ENCODE measurements around the gene KCTD1. TPM values are rescaled to one million over a fixed set of nuclear protein-coding genes. Genes with fewer than 3 reads are reported as not detected.

KCTD1 gene
- total RNA-seq, 2 experiments from 2014 or later = 4.1 to 5.6 TPM

DNA sequence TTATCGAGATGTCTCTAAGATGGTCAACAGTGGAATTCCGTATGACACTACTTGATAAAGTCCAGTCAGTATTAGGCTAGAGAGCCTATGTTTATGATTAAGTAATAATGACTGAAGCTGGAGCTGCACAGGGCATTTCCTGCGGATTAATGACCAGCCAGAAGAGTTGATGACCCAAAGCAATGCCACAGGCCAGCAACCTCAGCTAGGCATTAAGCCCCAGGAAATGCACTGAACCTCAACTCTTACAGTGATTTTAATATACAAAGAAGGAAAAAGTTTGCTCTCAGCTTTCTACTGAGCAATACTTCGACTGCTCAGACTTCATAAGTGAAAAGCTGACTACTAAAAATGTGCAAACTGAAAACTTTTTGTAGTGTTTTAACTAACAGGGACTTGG is 3.9 kb downstream of the KCTD1 start:
- Mint-ChIP-seq H3K27me3 (peaks cover 10% of the 10 kb centered on the region), H3K27ac (no peak overlapping the region), H3K4me3 (no peak overlapping the region), H3K4me1 (peaks cover 10% of the 10 kb centered on the region), H3K9me3 (ENCODE audit: low read depth) (no peaks in the 10 kb centered on the region), H3K36me3 (peaks cover 3% of the 10 kb centered on the region)
- ATAC-seq (no peak), DNase-seq (no peak)
- CTCF ChIA-PET = no interaction called here

DNA sequence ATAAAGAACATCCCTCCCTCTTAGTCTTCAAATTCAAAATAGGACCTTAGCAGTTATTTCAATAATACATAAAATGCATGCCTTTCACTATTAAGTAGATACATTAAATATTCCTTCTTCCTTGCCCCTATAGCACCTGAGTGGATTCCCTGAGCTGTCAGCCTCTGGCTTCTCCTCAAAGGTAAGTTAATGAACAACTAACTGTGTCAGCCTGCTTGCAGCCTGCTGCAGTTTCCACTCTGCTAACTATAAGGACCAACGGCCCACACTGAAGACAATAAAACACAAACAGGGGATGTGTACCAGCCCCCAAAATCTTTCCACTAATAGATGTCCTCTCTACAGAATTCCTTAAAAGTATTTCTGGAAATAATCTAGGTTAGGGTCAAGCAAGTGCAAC is 5.0 kb downstream of the KCTD1 start:
- H3K4me1 Mint-ChIP-seq = peaks cover 9% of the 10 kb centered on the region
- no peak overlapping the region for H3K4me3 Mint-ChIP-seq
- peaks cover 3% of the 10 kb centered on the region for H3K36me3 Mint-ChIP-seq
- no peak for ATAC-seq
- no peaks in the 10 kb centered on the region for H3K9me3 Mint-ChIP-seq (ENCODE audit: low read depth)
- CTCF ChIA-PET = no interaction called here
- H3K27me3 Mint-ChIP-seq = peaks cover 7% of the 10 kb centered on the region
- no peak overlapping the region for H3K27ac Mint-ChIP-seq
- DNase-seq = no peak

- Mint-ChIP-seq H3K9me3 (ENCODE audit: low read depth) (no peaks in the 10 kb centered on the region), H3K27me3 (peaks cover 2% of the 10 kb centered on the region), H3K4me3 (no peak overlapping the region), H3K4me1 (peaks cover 2% of the 10 kb centered on the region), H3K27ac (no peak overlapping the region), H3K36me3 (no peaks in the 10 kb centered on the region)
- CTCF ChIA-PET = no interaction called here
- ATAC-seq (no peak), DNase-seq (no peak)
Measured at GRCh38 chr18:26540043-26540628, 8.2 kb downstream of the KCTD1 start.

DNA sequence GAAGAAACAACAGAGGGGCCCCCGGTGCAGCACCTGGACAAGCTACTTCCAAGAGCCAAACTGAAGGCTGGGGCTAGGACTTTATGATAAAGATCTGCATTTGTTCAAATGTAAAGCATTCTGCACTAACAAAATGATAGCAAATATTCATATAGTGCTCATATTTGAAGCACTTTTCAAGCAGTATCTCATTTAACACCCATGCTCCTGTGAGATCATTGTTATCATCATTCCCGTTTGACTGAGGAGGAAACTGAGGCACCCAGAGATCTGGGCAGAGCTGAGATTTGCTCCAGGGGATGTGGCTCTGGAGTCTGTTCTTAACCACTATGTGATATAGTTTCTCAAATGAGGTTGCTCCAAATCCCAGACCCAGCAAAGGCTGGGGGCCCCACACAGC is 9.8 kb downstream of the KCTD1 start:
- H3K4me3 Mint-ChIP-seq = no peak overlapping the region
- CTCF ChIA-PET = no interaction called here
- DNase-seq (no peak), ATAC-seq (no peak)
- no peaks in the 10 kb centered on the region for H3K36me3 Mint-ChIP-seq
- no peaks in the 10 kb centered on the region for H3K9me3 Mint-ChIP-seq (ENCODE audit: low read depth)
- H3K27ac Mint-ChIP-seq = no peak overlapping the region
- peaks cover 2% of the 10 kb centered on the region for H3K4me1 Mint-ChIP-seq
- peaks cover 2% of the 10 kb centered on the region for H3K27me3 Mint-ChIP-seq

DNA sequence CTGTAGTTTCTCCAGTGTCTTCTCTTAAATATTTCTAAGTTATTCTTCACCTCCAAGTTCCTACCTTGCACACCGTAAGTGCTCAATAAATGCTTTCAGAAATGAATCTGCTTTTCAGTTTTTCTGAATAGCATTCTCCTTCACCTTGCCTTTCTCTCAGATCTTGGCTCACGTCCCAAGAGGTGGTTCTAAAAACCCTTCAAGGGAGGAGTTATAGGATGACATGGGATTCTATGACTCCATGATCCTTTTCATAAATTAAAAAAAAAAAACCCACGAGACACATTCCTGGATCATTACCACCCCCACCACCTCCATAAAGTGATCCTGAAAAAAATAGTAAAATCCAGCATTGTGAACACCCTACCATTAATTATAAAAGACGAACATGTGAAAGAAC is 11.7 kb downstream of the KCTD1 start:
- ATAC-seq (no peak), DNase-seq (no peak)
- Mint-ChIP-seq H3K27me3 (peaks cover 2% of the 10 kb centered on the region), H3K4me3 (no peak overlapping the region), H3K36me3 (no peaks in the 10 kb centered on the region), H3K9me3 (ENCODE audit: low read depth) (no peaks in the 10 kb centered on the region), H3K27ac (no peak overlapping the region), H3K4me1 (peaks cover 2% of the 10 kb centered on the region)
- CTCF ChIA-PET = no interaction called here

DNA sequence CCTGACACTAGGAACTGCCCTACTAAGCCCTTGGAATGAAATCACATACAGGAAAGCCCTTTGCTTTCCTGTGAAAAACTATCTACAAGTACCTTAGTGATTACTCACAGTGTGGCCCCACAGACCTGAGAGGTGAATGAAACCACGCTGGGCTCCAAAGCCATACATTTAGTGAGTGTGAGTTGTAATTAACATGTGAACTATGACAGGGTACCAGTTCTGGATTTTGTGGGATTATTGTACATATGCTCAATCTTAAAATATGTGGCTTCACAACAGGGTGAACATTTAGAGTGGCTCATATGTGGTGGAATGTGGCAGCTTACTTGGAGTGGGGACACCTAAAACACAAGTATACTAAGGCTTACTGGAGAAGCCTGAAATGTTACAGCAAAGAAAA is 12.3 kb downstream of the KCTD1 start:
- Mint-ChIP-seq H3K9me3 (ENCODE audit: low read depth) (no peaks in the 10 kb centered on the region), H3K4me1 (peaks cover 2% of the 10 kb centered on the region), H3K4me3 (no peak overlapping the region), H3K27ac (no peak overlapping the region), H3K27me3 (no peaks in the 10 kb centered on the region), H3K36me3 (no peaks in the 10 kb centered on the region)
- CTCF ChIA-PET = no interaction called here
- ATAC-seq (no peak), DNase-seq (no peak)

GRCh38 chr18:26535630-26536029 is 12.7 kb downstream of the KCTD1 start:
- H3K27me3 Mint-ChIP-seq = no peaks in the 10 kb centered on the region
- H3K36me3 Mint-ChIP-seq = no peaks in the 10 kb centered on the region
- DNase-seq (no peak), ATAC-seq (no peak)
- H3K9me3 Mint-ChIP-seq (ENCODE audit: low read depth) = no peaks in the 10 kb centered on the region
- H3K4me3 Mint-ChIP-seq = no peak overlapping the region
- H3K4me1 Mint-ChIP-seq = peaks cover 2% of the 10 kb centered on the region
- CTCF ChIA-PET = no interaction called here
- no peak overlapping the region for H3K27ac Mint-ChIP-seq

GRCh38 chr18:26532367-26533340 is 15.7 kb downstream of the KCTD1 start:
- H3K9me3 Mint-ChIP-seq (ENCODE audit: low read depth) = no peaks in the 10 kb centered on the region
- peaks cover 2% of the 10 kb centered on the region for H3K4me1 Mint-ChIP-seq
- ATAC-seq (no peak), DNase-seq (no peak)
- no peaks in the 10 kb centered on the region for H3K27me3 Mint-ChIP-seq
- no peak overlapping the region for H3K27ac Mint-ChIP-seq
- no peak overlapping the region for H3K4me3 Mint-ChIP-seq
- H3K36me3 Mint-ChIP-seq = no peaks in the 10 kb centered on the region
- CTCF ChIA-PET = no interaction called here

- Mint-ChIP-seq H3K4me3 (no peak overlapping the region), H3K36me3 (no peaks in the 10 kb centered on the region), H3K27me3 (no peaks in the 10 kb centered on the region), H3K27ac (no peak overlapping the region), H3K4me1 (peaks cover 2% of the 10 kb centered on the region), H3K9me3 (ENCODE audit: low read depth) (no peaks in the 10 kb centered on the region)
- CTCF ChIA-PET = no interaction called here
- DNase-seq = no peak
- ATAC-seq = no peak
Measured at GRCh38 chr18:26531605-26532298, 16.6 kb downstream of the KCTD1 start.

- DNase-seq (no peak), ATAC-seq (no peak)
- Mint-ChIP-seq H3K4me3 (no peak overlapping the region), H3K4me1 (no peaks in the 10 kb centered on the region), H3K36me3 (no peaks in the 10 kb centered on the region), H3K9me3 (ENCODE audit: low read depth) (no peaks in the 10 kb centered on the region), H3K27me3 (no peaks in the 10 kb centered on the region), H3K27ac (no peak overlapping the region)
- CTCF ChIA-PET = interaction anchor here (1.2 kb wide), 1 partner anchor 143 kb away, joined by 3 read pairs; no protein-coding TSS in a partner anchor
Measured at GRCh38 chr18:26526966-26527234, 21.5 kb downstream of the KCTD1 start.

DNA sequence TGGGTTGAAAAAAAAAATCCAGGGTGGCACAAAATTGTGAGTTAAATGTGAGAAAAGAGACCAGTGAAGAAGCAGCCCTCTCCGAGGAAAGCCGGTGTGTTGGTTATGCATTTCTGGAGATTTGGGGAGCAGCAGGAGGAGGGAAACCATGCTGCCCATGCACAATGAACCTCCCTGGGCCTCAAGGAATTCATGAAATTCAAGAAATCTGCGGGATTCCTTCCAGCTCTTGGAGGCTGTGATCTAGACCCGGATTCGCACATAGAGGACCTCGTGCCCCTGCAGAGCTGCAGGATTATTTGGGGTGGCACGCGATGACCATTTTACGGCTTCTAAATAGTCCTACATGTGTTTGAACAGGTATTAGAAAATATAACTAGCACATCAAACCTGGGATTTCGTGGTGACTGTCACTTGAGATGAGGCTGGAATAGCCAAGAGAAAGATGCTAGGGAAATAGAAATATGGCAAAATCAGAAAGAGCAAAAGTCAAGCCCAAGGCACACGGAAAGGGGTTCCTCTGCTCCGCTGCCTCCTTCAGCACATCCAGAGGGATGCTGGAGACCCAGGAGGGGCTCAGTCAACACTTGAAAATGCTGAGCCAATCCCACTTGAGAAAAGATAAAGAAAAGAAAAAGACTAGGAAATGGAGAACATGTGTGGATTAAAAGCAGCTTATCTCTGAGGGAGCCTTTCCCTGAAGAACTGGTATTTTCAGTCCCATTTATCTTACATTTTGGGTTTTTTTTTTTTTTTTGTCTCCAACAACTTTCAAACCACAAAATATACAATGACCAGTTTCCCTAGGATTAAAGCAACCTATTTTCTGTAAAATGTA is 22.0 kb downstream of the KCTD1 start:
- ATAC-seq (no peak), DNase-seq (no peak)
- H3K27me3 Mint-ChIP-seq = no peaks in the 10 kb centered on the region
- no peak overlapping the region for H3K27ac Mint-ChIP-seq
- no peak overlapping the region for H3K4me3 Mint-ChIP-seq
- no peaks in the 10 kb centered on the region for H3K9me3 Mint-ChIP-seq (ENCODE audit: low read depth)
- H3K4me1 Mint-ChIP-seq = no peaks in the 10 kb centered on the region
- H3K36me3 Mint-ChIP-seq = no peaks in the 10 kb centered on the region
- CTCF ChIA-PET = no interaction called here

DNA sequence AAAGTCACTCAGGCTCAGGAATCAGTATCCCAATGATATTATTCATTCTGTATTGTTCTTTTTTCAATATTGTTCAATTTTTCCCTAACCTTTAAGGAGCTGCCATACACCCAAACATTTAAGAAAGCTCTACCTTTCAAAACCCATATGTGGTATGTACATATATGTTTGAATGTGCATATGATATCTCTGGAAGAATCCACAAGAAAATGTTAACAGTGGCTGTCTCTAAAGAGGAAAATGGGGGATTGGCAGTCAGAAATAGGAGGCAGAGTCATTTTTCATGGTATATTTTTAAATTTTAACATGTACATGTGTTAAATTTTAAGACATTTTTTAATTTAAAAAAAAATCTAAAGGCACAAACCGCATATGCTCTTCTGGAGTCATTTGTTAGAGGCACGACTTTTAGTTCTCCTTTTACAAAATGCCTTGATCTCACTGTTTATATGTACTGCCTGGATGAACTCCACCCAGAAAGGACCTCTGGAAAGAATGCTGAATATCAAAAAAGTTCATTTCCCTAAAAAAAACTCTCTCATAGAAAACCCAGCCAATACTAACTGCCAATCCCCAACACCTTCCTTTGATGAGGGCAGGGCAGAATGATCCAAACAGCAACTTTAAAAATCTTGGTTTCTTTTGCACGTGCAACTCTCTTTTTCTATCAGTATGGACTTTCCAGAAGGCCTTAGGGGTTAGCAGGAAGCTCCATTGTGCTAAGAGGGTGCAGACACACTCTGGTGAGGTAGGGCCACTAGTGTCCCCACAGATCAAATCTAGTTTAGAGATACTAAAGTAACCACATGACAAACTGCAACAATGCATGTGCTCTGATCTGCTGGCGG is 23.6 kb downstream of the KCTD1 start:
- Mint-ChIP-seq H3K36me3 (no peaks in the 10 kb centered on the region), H3K4me3 (no peak overlapping the region), H3K9me3 (ENCODE audit: low read depth) (no peaks in the 10 kb centered on the region), H3K27ac (no peak overlapping the region), H3K4me1 (no peaks in the 10 kb centered on the region), H3K27me3 (no peaks in the 10 kb centered on the region)
- CTCF ChIA-PET = no interaction called here
- DNase-seq = no peak
- ATAC-seq = no peak

- H3K36me3 Mint-ChIP-seq = no peaks in the 10 kb centered on the region
- H3K9me3 Mint-ChIP-seq (ENCODE audit: low read depth) = no peaks in the 10 kb centered on the region
- DNase-seq (no peak), ATAC-seq (no peak)
- CTCF ChIA-PET = no interaction called here
- H3K27me3 Mint-ChIP-seq = no peaks in the 10 kb centered on the region
- H3K4me3 Mint-ChIP-seq = no peak overlapping the region
- no peaks in the 10 kb centered on the region for H3K4me1 Mint-ChIP-seq
- no peak overlapping the region for H3K27ac Mint-ChIP-seq
Measured at GRCh38 chr18:26524002-26524401, 24.4 kb downstream of the KCTD1 start.
